VCaP (cell line): Measurements from ENCODE around the gene LAMP5.

Source experiments
- H3K27ac ChIP-seq: fragments of 450-650 bp; 2 replicates; pipeline ENCODE4 v1.5.1; 2017
- CTCF ChIP-seq: fragments of 450-650 bp; conservative IDR thresholded peaks from 2 replicates; pipeline ENCODE4 v1.5.1; 2017; ENCODE audit warnings: mild to moderate bottlenecking, moderate library complexity

Gene LAMP5

GRCh38 chr20:9480066-9480465 lies 34.3 kb upstream of the LAMP5 start:
- TF ChIP-seq CTCF, result no peak
- H3K27ac ChIP-seq, result no peak overlapping the region

GRCh38 chr20:9482180-9482579 lies 32.2 kb upstream of the LAMP5 start:
- no peak for TF ChIP-seq CTCF
- H3K27ac ChIP-seq, result no peak overlapping the region

- no peak overlapping the region for H3K27ac ChIP-seq
- no peak for TF ChIP-seq CTCF
Measured at GRCh38 chr20:9483131-9483530, 31.3 kb upstream of the LAMP5 start.

- no peak for TF ChIP-seq CTCF
Measured at GRCh38 chr20:9485614-9486340, 28.6 kb upstream of the LAMP5 start.

GRCh38 chr20:9487231-9487630 lies 27.2 kb upstream of the LAMP5 start:
- no peak overlapping the region for H3K27ac ChIP-seq
- TF ChIP-seq CTCF, result no peak

More at GRCh38 chr20:9485614-9486340, 28.6 kb upstream of the LAMP5 start:
- no peak overlapping the region for H3K27ac ChIP-seq

- no peak for TF ChIP-seq CTCF
- no peak overlapping the region for H3K27ac ChIP-seq
Measured at GRCh38 chr20:9488063-9488462, 26.3 kb upstream of the LAMP5 start.

- no peak overlapping the region for H3K27ac ChIP-seq
- no peak for TF ChIP-seq CTCF
Measured at GRCh38 chr20:9490161-9490560, 24.2 kb upstream of the LAMP5 start.
